A549 (cell line): ENCODE measurements around the gene HES3.

ENCODE experiments used
- POLR2A ChIP-seq: IDR thresholded peaks from 2 replicates; pipeline ENCODE4 v1.6.1; 2012; ENCODE audit warnings: mild to moderate bottlenecking, low read length
- SMC3 ChIP-seq: fragments of >200 bp; sonication (Bioruptor Twin); formaldehyde crosslinking; IDR thresholded peaks from 3 replicates; pipeline ENCODE4 v1.6.1; 2018; ENCODE audit warnings: inconsistent platforms

- TF ChIP-seq SMC3, result no peak
- TF ChIP-seq POLR2A, result no peak
Observed at GRCh38 chr1:6225651-6226050, 18.3 kb upstream of the HES3 start.
